Activated CD4-positive, alpha-beta T cell treated with anti-CD3 and anti-CD28 coated beads for 24 hours (primary cell): ENCODE measurements around the gene PRKN.

Source experiments
- DNase-seq, 2 donors: peaks; one replicate each; pipeline ENCODE4 v3.0.0-alpha.2; 2020; ENCODE audit warnings: low read depth in 2 of 2

PRKN gene

DNA sequence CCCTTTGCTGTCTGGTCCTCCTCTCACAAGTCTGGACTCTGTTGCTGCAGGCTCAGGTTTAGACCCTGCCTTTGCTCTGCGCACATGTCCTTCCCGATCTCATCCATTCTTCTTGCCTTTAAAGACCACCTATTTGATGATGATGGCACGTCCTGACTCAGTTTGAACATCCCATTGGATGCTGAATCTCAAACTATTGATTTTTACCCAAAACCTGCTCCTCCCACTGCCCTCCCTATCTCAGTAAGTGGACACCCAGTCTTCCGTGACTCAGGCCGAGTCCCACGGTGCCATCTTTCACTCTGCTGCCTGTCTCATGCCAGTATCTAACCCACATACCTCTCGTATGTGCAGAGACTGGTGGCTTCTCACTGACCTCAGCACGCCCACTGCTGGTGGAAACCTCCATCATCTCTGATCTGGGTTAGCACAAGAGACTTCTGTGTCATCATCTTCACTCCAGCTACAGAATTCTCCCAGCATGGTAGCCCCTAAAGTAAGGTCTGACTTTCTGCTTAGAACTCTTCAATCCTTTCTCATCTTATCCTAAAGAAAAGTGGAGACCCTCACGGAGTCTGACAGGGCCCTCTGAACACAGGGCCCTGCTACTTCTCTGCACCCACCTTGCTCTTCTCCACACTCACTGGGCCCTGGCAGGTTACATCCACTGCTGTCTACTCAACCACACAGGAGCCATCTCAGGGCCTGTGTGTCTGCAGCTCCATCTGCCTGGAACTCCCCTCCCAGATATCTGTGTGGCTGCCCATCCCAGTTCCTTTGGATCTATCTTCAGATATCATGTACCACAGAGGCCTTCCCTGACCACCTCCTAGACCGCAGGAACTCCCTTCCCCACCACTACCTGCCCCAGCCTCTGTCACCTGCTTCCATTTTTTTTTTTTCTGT, 1066.6 kb downstream of the PRKN start:
- no peak for DNase-seq

DNA sequence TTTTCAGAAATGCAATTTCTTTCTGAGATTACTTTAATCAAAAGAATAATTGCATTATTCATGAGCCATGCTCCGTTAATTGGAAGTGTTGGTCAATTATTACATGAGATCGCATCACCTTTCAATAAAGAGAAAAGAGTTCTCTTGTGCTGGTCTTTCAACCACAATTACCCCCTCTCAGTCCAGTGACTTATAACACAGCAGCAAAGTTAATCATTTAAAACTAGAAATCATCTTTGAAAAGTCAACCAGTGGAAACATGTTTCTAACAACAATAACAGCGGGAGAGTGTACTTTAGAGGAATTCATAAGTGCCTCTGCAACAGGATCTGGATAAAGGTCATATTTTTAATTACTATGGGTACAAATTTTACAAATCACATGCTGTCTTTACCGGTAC, 1069.4 kb downstream of the PRKN start:
- no peak for DNase-seq

DNA sequence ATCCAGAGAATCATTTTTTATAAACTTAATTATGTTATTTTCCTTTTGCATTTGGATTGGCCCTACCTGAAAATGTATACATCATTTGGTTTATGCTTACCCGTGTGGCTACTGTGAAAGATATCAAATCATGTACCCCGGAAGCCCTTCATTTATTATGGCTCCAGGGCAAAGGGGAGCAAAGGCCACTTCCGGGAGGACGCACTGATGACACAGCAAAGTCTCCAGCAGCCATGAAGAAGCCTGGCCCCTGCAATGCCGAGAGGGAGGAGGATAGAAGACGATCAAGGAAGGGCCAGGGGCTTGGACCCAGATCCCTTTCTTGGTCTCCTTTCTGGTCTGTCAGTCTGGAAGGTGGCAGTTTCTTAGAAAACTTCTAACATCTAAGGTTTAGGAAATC, 1073.4 kb downstream of the PRKN start:
- DNase-seq = no peak

DNA sequence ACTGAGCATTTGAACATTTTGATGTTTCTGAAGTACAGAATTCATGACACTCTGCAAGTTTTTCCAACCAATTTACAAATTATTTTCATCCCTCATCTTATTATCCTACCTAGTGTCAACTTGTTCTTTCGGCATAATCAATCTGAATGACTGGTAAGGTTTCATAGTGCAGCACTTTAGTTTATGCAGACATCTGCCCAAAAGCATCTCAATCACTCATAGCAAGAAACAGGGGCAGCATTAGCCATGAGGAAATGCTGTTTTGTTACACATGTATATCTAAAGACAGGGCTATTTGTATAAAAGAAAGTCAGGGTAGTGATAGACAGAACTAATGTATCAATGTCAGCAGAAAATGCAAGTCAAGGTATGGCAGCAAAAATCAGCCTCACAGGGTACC, 1075.6 kb downstream of the PRKN start:
- DNase-seq = no peak

DNA sequence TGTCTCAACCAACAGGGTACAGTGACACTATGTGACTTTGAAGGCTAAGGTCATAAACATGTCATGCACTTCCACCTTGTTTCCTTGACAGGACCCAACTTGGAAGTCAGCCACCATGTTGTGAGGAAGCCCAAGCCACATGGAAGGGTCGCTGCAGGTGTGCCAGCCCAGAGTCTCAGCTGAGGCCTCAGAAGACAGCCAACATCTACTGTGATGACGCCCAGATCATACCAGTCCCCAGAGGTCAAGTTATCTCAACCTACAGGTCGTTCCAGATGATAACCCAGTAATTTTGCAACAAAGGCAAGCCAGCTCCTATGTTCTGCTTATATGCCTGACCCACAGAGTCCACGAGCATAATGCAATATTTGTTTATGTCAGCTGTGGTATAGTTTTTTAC, 1077.7 kb downstream of the PRKN start:
- DNase-seq = no peak

DNA sequence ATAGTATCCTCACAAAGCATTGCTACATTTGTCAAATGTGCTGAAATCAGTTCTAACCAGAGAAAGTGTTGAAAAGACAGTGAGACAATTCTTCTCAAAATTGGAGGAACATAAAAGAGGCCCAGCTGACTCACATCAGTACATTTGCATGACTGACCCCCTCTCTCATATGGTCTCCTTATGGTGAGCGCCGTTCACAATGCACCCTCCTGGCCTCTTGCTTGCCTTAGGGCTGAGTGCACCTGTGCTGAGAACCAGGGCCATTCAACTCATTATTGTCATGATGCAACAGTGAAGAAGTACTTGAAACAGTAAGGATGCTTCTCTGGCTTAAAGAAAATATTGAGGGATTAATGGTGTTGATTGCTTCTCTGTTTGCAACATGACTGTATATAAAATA, 1078.5 kb downstream of the PRKN start:
- DNase-seq = no peak

DNA sequence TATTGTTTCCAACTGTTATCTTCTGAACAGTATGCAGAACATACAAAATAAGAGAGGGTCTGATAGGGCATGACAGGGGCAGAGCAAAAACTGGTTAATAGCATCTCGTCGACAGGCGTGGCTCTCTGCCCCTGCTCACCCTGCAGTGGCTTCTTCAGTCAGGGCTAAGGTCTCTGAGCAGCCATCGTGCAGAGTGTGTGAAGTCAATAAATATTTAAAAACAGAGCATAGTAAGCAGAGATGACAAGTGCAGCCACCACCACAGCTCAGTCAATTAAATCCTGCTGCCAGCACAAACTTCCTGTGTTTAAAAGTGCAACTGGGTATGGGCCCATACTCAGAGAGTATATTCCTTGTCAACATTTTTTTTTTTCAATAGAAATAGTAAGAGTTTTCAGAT, 1080.3 kb downstream of the PRKN start:
- no peak for DNase-seq

DNA sequence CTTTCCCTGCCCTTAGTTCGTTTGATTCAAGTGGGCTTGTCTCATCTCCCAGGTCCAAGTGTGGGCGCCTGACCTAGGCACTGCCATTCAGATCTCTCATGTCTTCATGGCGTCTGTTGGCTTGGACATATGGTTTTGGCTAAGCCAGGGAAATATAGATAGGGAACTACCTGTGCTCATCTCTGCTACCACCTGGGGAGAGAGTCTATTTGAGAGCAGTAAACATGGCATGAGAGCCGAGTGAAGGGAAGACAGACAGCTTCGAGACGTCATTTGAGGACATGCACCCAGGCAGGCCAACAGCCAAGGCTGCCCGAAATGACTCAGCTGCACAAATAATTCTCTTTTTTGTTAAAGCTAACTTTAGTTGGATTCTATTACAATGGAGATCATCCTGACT, 1083.0 kb downstream of the PRKN start:
- DNase-seq = no peak

DNA sequence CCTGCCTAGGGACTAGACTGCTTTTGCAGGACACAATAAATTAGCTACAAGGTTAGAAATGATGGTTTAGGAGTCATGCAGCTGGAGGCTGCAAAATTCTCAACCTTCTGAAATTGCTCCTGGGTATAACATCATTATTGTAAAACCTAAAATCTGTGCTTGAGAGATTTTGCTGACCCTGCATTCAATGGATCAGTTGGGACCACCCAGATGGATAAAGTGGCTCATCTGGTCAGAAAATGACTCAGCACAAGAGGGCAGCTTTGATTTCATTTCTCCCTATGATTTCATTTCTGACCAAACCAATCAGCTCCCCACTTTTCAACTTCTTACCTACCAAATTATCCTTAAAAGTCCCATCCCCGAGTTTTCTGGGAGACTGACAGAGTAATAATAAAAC, 1086.4 kb downstream of the PRKN start:
- DNase-seq = no peak

DNA sequence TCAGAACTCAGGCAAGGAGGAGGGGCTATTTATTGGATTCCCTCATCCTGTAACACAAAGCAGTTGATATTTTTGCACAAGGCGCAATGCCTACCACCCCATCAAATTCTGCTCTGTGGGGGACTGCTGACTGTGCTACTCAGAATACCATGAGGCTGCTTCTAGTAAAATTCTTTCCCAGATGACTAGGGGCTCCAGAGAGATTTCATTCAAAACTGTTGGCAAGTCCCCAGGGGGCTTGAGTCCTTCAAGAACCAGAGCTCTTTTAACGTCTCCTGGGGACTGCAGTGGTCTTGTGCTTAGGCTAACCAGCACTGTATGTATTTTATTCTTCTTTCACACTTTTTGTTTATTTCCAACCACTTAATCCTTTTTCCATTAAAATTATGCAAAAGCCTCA, 1087.8 kb downstream of the PRKN start:
- DNase-seq = no peak

DNA sequence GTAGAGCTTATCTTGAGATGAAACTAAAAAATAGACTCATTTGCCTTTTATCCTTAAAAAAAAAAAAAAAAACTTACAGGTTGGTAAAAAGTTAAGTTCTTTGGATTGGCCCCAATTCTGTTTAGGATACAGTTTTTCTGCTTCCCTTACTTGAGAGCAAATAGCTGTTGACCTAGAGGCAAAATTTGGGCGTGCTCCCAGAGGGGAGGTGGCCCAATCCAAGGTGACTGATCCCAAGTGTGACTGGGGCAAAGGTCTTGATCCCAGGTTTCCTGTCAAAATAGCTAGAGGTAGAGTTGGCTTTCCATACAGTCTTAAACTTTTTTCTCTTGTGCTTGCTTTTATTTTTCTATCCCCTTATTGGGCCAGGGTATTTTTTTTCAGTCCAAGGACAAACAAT, 1089.9 kb downstream of the PRKN start:
- no peak for DNase-seq

DNA sequence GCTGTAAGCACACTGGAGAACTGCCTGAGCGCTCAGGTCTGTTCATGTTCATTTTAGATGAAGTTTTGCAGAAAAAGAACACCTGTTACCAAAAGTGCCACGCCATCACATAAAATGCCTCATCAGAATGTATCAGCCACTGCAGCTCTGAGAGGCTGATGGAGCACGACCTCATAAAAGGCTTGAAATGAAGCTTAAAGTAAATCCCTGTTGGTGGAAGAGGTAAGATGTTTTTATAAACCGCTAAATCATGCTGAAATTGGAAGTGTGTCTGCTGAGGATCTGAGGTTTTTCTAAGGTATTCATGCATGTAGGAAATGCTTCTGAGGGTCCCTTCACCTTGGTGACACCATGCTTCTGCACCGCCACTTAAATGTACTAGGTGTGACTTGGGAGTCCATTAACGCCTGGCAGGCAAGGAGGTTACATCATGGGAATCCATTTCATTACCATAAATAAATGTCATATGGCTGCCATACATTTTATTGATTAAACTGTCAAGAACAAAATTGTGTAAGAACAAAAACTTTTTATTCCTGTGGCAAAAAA, 1090.6 kb downstream of the PRKN start:
- no peak for DNase-seq

DNA sequence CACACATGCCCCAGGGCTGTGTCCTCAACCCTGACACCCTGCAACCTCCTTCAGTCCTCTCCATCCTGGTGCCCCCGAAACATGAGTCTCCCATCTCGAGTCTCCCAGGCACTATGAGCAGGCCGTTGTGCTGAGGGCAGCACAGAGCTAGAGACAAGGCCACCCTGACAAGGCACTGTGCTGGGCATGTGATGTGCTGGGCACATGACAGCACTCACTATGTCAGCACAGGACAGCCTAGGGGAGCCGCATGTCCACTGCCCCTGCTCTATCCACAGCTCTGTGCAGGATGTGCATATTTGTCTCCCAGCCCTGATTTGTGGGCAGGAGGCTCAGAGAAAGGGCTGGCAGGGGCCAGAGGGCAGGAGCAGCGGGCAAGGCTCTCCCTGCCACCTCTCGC, 1091.6 kb downstream of the PRKN start:
- DNase-seq = no peak

DNA sequence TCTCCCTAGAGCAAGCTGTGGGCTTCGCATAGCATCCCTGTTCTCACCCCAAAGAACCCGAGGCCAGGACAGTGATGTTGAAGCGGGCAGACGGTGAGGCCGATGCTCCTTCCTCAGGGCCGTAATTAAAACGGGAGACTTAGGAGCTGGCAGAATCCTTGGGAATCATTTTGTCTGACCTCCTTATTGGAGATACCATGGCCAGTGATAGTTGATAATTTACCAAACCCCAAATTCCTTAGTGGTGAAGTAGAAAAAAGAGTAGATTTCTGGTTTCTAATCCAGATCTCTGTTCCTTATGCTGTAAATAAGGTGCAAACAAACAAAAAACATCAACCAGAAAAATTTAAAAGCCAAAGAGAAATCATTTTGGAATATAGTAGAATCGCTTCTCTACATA, 1092.7 kb downstream of the PRKN start:
- no peak for DNase-seq

DNA sequence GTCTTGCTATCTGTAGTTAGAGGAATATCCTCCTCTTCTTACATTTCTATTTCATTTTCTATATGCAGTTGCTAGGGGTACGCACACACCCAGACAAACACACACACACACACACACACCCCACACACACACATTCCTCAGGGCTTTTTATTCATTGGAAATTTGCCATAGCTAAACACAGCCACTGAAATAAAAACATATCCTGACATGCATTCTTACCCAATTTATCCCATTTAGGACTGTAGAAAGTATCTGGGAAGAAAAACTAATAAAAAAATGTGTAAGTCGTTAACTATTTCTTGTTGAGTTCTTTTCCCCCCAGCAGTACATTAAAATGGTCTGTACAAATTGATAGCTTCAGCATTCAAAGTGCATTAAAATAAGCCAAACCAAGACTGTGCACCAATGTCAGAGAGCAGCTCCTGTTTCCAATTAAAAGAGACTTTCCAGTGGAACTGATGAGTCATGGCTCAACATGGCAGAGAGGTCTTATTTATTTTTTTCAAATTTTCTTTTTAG, 1095.8 kb downstream of the PRKN start:
- DNase-seq = no peak

DNA sequence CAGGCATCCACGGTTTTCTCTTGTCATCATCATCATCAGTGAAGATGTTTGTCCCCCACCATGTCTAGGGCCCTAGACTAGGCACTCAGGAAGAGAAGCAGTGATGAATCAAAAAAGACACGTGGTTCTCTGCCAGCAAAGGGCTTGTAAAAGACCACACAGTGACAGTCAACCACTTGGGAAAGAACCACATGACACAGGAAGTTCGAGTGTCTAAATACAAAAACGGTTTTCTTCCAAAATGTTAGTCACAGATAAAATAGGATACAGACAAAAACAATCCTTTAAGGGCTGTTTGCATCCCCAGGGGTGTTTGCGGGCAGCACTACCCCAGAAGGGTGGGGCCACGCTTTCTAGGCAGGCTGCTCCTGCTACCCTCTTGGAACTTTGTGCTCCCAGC, 1096.9 kb downstream of the PRKN start:
- DNase-seq = no peak

DNA sequence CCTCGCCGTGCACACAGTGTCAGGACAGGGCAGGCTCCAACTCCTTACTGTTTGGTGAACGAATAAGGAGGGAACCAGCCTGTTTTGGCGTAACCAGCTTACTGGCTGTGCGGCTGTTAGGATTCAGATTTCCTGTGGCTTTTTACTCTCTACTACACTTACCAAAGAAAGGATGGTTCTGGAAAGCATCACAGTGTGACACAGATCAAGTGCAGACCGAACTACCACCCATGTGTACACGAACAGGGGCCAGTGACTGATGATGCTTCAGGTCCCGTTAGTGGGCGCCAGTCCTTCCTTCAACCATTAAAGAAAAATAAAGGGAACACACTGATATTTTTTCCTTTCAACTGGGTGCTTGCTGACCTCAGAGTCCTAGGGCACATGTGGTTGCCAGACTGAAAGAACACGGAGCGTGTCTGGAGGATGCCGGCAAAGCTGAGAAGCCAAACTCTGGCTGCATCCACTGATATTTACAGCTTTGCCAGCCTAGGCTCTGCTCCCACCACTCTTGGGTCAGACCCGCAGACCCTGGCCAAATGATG, 1101.4 kb downstream of the PRKN start:
- no peak for DNase-seq

DNA sequence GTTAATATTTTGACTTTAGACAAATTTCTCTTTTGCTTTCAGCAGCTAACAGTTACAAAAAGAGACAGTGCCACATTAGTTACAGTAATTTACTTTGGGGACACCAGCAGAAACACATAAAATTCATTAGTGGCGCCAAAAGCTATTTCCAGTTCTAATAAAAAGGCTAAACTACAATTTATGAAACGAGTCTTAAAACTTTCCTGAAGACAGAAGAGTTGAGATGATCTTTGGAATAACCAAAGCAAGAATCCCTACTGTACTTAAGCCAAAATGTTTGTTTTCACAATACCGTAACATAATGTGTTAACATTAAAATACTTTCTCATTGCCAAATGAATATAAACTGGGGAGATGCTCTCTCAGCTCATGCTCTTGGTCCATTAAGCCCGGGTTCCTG, 1103.5 kb downstream of the PRKN start:
- DNase-seq = no peak

DNA sequence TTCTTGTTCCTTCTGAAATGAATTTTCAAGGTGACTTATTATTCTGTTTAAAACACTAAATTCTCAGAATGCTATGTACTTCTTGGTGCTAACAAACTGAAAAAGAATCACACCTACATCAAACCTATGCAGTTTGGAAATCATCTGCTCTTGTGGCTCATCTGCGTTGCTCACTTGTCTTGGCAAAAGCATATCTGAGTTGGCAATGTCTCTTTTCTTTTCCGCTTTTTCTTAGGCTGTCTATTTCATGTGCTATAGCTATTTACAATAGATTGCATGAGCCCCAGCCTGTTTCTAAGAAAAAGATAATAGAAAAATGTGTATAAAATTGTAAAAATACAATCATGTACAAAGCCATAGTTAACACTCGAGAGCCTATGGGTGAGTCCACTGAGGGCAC, 1104.8 kb downstream of the PRKN start:
- no peak for DNase-seq

DNA sequence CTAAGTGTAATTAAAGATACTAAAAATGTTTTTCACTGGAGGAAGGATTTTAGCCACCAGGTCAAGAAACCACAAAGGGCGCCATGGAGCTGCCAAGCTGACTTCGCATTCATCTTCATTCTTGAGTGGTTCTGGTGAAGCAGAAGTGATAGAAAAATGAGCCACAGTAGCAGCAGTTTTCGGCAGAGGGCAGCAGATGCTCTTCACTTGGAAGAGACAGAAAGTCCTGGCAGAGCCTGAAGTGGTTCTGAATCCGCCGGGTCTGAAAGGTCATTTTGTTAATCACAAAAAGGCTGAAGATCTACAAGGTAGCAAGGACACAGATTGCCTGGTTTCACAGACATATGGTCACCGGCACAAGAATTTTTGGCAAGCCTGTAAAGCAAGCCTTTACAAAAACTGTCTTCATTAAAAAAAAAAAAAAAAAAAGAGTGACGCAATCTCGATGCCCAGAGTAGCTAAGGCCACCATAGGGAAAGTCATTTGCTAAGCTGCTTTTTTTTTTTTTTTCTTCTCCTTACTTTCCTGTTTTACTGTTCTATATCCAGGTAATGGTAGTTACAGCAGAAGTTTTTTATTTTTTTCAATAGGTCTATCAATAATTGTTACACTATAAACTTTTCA, 1108.6 kb downstream of the PRKN start:
- no peak for DNase-seq

DNA sequence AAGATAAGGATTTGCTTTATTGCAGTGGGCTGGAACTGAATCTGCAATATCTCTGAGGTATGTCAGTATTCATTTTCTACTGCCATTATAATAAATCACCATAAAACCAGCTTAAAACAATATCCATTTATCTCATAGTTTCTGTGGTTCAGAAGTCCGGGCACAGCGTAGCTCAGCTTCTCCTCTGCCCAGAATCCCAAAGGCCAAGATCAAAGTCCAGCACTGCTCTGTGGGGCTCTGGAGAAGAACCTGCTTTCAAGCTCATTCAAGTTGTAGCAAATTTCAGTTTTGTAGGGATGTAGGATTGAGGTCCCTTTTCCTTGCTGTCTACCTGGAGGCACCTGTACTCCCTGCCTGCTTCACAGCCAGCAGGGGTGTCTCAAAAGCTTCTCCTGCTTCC, 1113.9 kb downstream of the PRKN start:
- no peak for DNase-seq

DNA sequence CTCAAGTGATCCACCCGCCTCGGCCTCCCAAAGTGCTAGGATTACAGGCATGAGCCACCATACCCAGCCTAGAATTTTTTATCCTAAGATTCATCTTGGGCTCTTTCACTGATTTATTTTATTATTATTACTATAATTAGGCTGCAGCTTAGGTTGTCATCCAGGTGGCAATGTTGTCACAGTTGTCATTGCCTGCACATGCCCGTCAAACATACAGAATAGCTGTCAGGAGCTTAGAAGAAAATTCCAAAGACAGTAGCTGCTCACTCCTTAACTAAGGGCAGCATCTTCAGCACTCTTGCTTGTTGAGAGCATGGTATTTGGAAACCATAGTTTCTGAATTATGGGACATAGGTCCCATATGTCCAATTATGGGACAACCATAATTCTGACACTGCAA, 1118.8 kb downstream of the PRKN start:
- no peak for DNase-seq
